M059J (cell line): ENCODE measurements around the gene IHH. TPM values are rescaled to one million over a fixed set of nuclear protein-coding genes. Genes with fewer than 3 reads are reported as not detected.

ENCODE experiments used
- DNase-seq: peaks from one replicate; pipeline ENCODE4 v3.0.0-alpha.2; 2012; ENCODE audit warnings: low read depth
- total RNA-seq: library from RNA; depleted of rRNA; stranded (reverse); fragments of >200 nt; shearing (Covaris generic); gene quantifications from 2 replicates; pipeline ENCODE4 v1.2.3, GENCODE V29; 2014; rRNA removed

The IHH gene
- total RNA-seq, 1 experiment from 2014 or later = not detected

GRCh38 chr2:219020604-219021365 is 39.9 kb downstream of the IHH start:
- peak; percentile 19 for DNase-seq

GRCh38 chr2:219019436-219019835 is 41.3 kb downstream of the IHH start:
- no peak for DNase-seq

- DNase-seq = no peak
Observed at GRCh38 chr2:219018726-219019125, 42.0 kb downstream of the IHH start.

GRCh38 chr2:219018286-219018685 is 42.4 kb downstream of the IHH start:
- no peak for DNase-seq

GRCh38 chr2:219017201-219017931 is 43.4 kb downstream of the IHH start:
- DNase-seq = no peak

- no peak for DNase-seq
Observed at GRCh38 chr2:219016721-219017120, 44.0 kb downstream of the IHH start.

GRCh38 chr2:219010873-219011272 is 49.8 kb downstream of the IHH start:
- DNase-seq = no peak

GRCh38 chr2:219010162-219010756 is 50.5 kb downstream of the IHH start:
- peak; percentile 32 for DNase-seq

- no peak for DNase-seq
Observed at GRCh38 chr2:219009294-219009693, 51.4 kb downstream of the IHH start.

Other genes starting within 250 kb of the IHH start
- gene PRKAG3, start 229.1 kb downstream of the IHH start, total RNA-seq = not detected in 2 replicates
- gene WNT6, start 201.1 kb downstream of the IHH start, total RNA-seq = 0.05 and 0.39 TPM in 2 replicates
- 0.02 and 0.30 TPM in 2 replicates for gene WNT10A, start 180.1 kb downstream of the IHH start, total RNA-seq
- 0.05 TPM in 1 of 2 replicates, not detected in the other for gene CDK5R2, start 101.3 kb downstream of the IHH start, total RNA-seq
- gene FEV, start 75.7 kb downstream of the IHH start, total RNA-seq = not detected in 2 replicates
- gene CRYBA2, start 67.5 kb downstream of the IHH start, total RNA-seq = 0.17 TPM in 1 of 2 replicates, not detected in the other
- gene CFAP65, start 19.4 kb downstream of the IHH start, total RNA-seq = not detected in 2 replicates
- 13.6 and 19.2 TPM in 2 replicates for gene NHEJ1, start 99.9 kb upstream of the IHH start, total RNA-seq
- gene SLC23A3, start 109.1 kb upstream of the IHH start, total RNA-seq = 0.02 TPM in 1 of 2 replicates, not detected in the other
- 30.2 and 43.4 TPM in 2 replicates for gene CNPPD1, start 116.0 kb upstream of the IHH start, total RNA-seq
- 54.9 and 66.6 TPM in 2 replicates for gene RETREG2, start 117.4 kb upstream of the IHH start, total RNA-seq
- gene ZFAND2B, start 145.9 kb upstream of the IHH start, total RNA-seq = 25.6 and 40.5 TPM in 2 replicates
- gene ABCB6, start 158.0 kb upstream of the IHH start, total RNA-seq = 19.5 and 27.5 TPM in 2 replicates
- gene ATG9A, start 168.7 kb upstream of the IHH start, total RNA-seq = 61.5 and 73.3 TPM in 2 replicates
- gene ANKZF1, start 168.9 kb upstream of the IHH start, total RNA-seq = 16.8 and 23.5 TPM in 2 replicates
- 6.2 and 8.0 TPM in 2 replicates for gene GLB1L, start 184.5 kb upstream of the IHH start, total RNA-seq
- gene STK16, start 184.6 kb upstream of the IHH start, total RNA-seq = 24.5 and 33.7 TPM in 2 replicates
- gene TUBA4B, start 192.3 kb upstream of the IHH start, total RNA-seq = not detected in 2 replicates
- gene TUBA4A, start 193.0 kb upstream of the IHH start, total RNA-seq = 105 and 129 TPM in 2 replicates
- gene DNAJB2, start 218.4 kb upstream of the IHH start, total RNA-seq = 33.2 and 45.9 TPM in 2 replicates
- gene PTPRN, start 248.5 kb upstream of the IHH start, total RNA-seq = 1.1 and 1.7 TPM in 2 replicates